Activated CD4-positive, alpha-beta T cell treated with anti-CD3 and anti-CD28 coated beads for 36 hours (primary cell): ENCODE data around the gene REP15. TPM values are rescaled to one million over a fixed set of nuclear protein-coding genes. Genes with fewer than 3 reads are reported as not detected.
"Not testable (repeated sequence)": the region's sequence is repeated elsewhere in the genome, so short reads cannot be mapped to it uniquely, and the experiment has no call there.

Experiments used
- ATAC-seq: fragments of 200-7000 bp; cut with Tn5 transposase; one replicate; pipeline ENCODE4 v1.10.0; 2021; ENCODE audit warnings: mild to moderate bottlenecking, moderate library complexity
- CTCF ChIA-PET: fragments of 350-600 bp; sonication (Branson Sonifier 250); formaldehyde crosslinking; loops from one replicate; lab custom pipeline; 2021; ENCODE audit warnings: antibody characterized with exemption; lab: Charles Lee
- POLR2A ChIA-PET: fragments of 350-600 bp; sonication (Branson Sonifier 250); formaldehyde crosslinking; loops from one replicate; lab custom pipeline; 2021; ENCODE audit warnings: antibody characterized with exemption, inconsistent platforms; lab: Charles Lee
- DNase-seq: peaks from one replicate; pipeline ENCODE4 v3.0.0-alpha.2; 2020
- H3K27ac Mint-ChIP-seq: one replicate; pipeline ENCODE4 v1.8.0; 2021; ENCODE audit warnings: mixed read lengths
- H3K27me3 Mint-ChIP-seq: one replicate; pipeline ENCODE4 v1.8.0; 2021; ENCODE audit warnings: mixed read lengths
- H3K36me3 Mint-ChIP-seq: one replicate; pipeline ENCODE4 v1.8.0; 2021; ENCODE audit warnings: low read depth, mixed read lengths
- H3K4me1 Mint-ChIP-seq: one replicate; pipeline ENCODE4 v1.8.0; 2021; ENCODE audit warnings: mixed read lengths
- H3K4me3 Mint-ChIP-seq: one replicate; pipeline ENCODE4 v1.8.0; 2021; ENCODE audit warnings: mild to moderate bottlenecking, moderate library complexity, mixed read lengths
- H3K9me3 Mint-ChIP-seq: one replicate; pipeline ENCODE4 v1.8.0; 2021; ENCODE audit warnings: low read depth, mixed read lengths
- intact Hi-C, 2 experiments: fragments of 100-400 bp; cut with DNase I in 1 of 2; cut with micrococcal nuclease in 1 of 2; formaldehyde crosslinking; loops; one replicate each; pipeline versions ENCODE4 v1.14.2 to v1.15.1; 2022 to 2024; cut with DNase I, micrococcal nuclease
- total RNA-seq, 2 experiments: library from RNA; stranded (reverse); gene quantifications; one replicate each; pipeline ENCODE4 v1.2.3, GENCODE V29; 2021

REP15 gene
- total RNA-seq = not detected

GRCh38 chr12:27696293-27696652 is at the start of gene REP15:
TSS of gene REP15 (plus strand) at chr12:27696447. CDS start at chr12:27696563, 116 bp downstream.
- ATAC-seq = no peak
- H3K4me3 Mint-ChIP-seq = no peak within 1 kb of the TSS
- H3K27ac Mint-ChIP-seq = no peak within 1 kb of the TSS
- no peaks in the 10 kb centered on the region for H3K36me3 Mint-ChIP-seq
- no peaks in the 10 kb centered on the region for H3K9me3 Mint-ChIP-seq
- ChIA-PET CTCF (no interaction called here), POLR2A (no interaction called here)
- H3K27me3 Mint-ChIP-seq = peaks cover 4% of the 10 kb centered on the region
- intact Hi-C loops = no loop called here
- DNase-seq = no peak
- H3K4me1 Mint-ChIP-seq = no peaks in the 10 kb centered on the region

- ChIA-PET CTCF (interaction anchor here (0.6 kb wide), 1 partner anchor 194 kb away, joined by 4 read pairs; no protein-coding TSS in a partner anchor), POLR2A (no interaction called here)
- Mint-ChIP-seq H3K36me3 (no peaks in the 10 kb centered on the region), H3K27ac (no peak overlapping the region), H3K27me3 (no peaks in the 10 kb centered on the region), H3K9me3 (no peaks in the 10 kb centered on the region), H3K4me3 (no peak overlapping the region), H3K4me1 (peaks cover 2% of the 10 kb centered on the region)
- ATAC-seq = no peak
- DNase-seq = no peak
- intact Hi-C loops = loop anchor here in 1 of 2 experiments (5.0 kb wide), 1 partner anchor 228 kb away; no protein-coding TSS in a partner anchor
These were observed 46.2 kb upstream of the REP15 start for GRCh38 chr12:27650011-27650410.

DNA sequence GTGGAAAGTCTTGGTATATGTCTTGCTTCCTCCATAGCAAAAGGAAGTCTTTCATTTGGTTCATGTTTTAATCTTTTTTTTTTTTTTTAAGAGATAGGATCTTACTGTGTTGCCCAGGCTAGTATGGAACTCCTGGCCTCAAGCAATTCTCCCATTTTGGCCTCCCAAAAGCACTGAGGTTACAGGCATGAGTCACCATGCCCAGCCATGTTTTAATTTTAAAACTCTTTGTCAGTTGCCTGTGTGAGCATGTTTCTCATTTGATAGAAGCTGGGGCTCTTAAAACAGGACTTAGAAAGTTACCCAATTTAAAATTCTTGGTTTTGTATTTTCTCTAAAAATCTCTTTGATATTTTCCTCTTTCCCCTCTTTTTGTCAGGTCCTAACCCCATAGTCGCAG is 45.0 kb upstream of the REP15 start:
- no peaks in the 10 kb centered on the region for H3K36me3 Mint-ChIP-seq
- no peak for DNase-seq
- no peak overlapping the region for H3K4me3 Mint-ChIP-seq
- no peaks in the 10 kb centered on the region for H3K9me3 Mint-ChIP-seq
- intact Hi-C loops = loop anchor here (1.0 to 5.0 kb wide), 3 partner anchors 216 to 318 kb away; no protein-coding TSS in a partner anchor
- POLR2A ChIA-PET = no interaction called here
- H3K4me1 Mint-ChIP-seq = peaks cover 2% of the 10 kb centered on the region
- CTCF ChIA-PET = no interaction called here
- no peak overlapping the region for H3K27ac Mint-ChIP-seq
- H3K27me3 Mint-ChIP-seq = no peaks in the 10 kb centered on the region
- ATAC-seq = no peak

GRCh38 chr12:27652174-27652763 is 44.0 kb upstream of the REP15 start:
- ATAC-seq (no peak), DNase-seq (peak; percentile 37)
- Mint-ChIP-seq H3K36me3 (no peaks in the 10 kb centered on the region), H3K4me1 (peaks cover 2% of the 10 kb centered on the region), H3K4me3 (no peak overlapping the region), H3K27me3 (no peaks in the 10 kb centered on the region), H3K9me3 (no peaks in the 10 kb centered on the region), H3K27ac (no peak overlapping the region)
- ChIA-PET POLR2A (no interaction called here), CTCF (interaction anchor here (0.5 to 1.9 kb wide), 20 partner anchors 10 to 267 kb away, joined by 3 to 26 read pairs (median 4); partner anchors contain the start of gene PPFIBP1)
- intact Hi-C loops = loop anchor here (1.0 to 5.0 kb wide), 3 partner anchors 51 to 230 kb away; no protein-coding TSS in a partner anchor

- H3K36me3 Mint-ChIP-seq = no peaks in the 10 kb centered on the region
These were observed 42.6 kb upstream of the REP15 start for GRCh38 chr12:27653661-27654060.

GRCh38 chr12:27655476-27655875 is 40.8 kb upstream of the REP15 start:
- POLR2A ChIA-PET, H3K9me3 Mint-ChIP-seq, H3K4me3 Mint-ChIP-seq, CTCF ChIA-PET, H3K27ac Mint-ChIP-seq, DNase-seq, intact Hi-C loops, ATAC-seq, H3K4me1 Mint-ChIP-seq, H3K27me3 Mint-ChIP-seq, H3K36me3 Mint-ChIP-seq: not testable (repeated sequence)

More at GRCh38 chr12:27653661-27654060, 42.6 kb upstream of the REP15 start:
- DNase-seq (no peak), ATAC-seq (no peak)
- Mint-ChIP-seq H3K9me3 (no peaks in the 10 kb centered on the region), H3K4me1 (peaks cover 2% of the 10 kb centered on the region), H3K27me3 (no peaks in the 10 kb centered on the region), H3K4me3 (no peak overlapping the region), H3K27ac (no peak overlapping the region)
- CTCF ChIA-PET = interaction anchor here (0.6 to 1.9 kb wide), 9 partner anchors 9 to 271 kb away, joined by 3 to 26 read pairs (median 4); partner anchors contain the start of gene PPFIBP1
- intact Hi-C loops = loop anchor here (2.0 to 5.0 kb wide), 2 partner anchors 49 to 231 kb away; no protein-coding TSS in a partner anchor
- POLR2A ChIA-PET = no interaction called here

DNA sequence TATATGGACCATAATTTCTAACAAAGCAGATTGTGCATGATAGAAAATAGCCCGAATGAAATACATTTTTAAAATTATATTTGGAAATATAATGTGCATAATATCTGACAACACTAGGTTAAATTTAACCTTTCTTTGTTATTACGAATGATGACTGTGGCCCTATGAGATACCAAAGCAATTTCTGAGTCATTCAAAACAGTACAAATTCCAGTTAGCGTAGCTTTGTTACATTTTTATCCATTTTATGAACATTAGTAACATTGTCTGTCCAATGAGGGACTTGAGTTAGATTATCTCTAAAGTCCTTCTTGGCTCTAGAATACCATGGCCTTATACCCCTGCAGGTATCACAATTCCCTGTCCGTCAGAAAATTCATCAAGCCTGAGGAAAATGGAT is 39.0 kb upstream of the REP15 start:
- Mint-ChIP-seq H3K4me3 (no peak overlapping the region), H3K36me3 (no peaks in the 10 kb centered on the region), H3K27me3 (no peaks in the 10 kb centered on the region), H3K27ac (no peak overlapping the region), H3K9me3 (no peaks in the 10 kb centered on the region), H3K4me1 (peaks cover 2% of the 10 kb centered on the region)
- ATAC-seq = no peak
- ChIA-PET CTCF (no interaction called here), POLR2A (no interaction called here)
- DNase-seq = no peak
- intact Hi-C loops = no loop called here

DNA sequence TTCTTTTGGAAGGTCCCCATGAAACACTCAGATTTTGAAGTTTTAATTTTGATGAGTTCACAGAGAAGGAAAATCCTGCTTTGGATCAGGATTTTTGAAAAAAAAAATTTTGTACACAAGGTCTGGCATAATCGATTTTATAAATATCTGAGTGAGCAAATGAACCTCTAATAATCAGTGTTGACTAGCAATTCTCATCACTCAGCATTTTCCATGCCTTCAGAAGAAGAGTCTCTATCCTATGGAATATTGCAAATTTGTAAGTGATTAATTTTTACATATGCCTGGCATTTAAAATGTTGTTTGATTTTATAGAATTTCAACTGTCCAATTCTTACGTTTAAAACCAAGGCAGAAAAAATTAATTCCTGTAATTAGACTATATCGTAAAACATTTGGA is 30.5 kb upstream of the REP15 start:
- ChIA-PET CTCF (interaction anchor here (0.8 kb wide), 1 partner anchor 125 kb away, joined by 3 read pairs; no protein-coding TSS in a partner anchor), POLR2A (no interaction called here)
- ATAC-seq = no peak

DNA sequence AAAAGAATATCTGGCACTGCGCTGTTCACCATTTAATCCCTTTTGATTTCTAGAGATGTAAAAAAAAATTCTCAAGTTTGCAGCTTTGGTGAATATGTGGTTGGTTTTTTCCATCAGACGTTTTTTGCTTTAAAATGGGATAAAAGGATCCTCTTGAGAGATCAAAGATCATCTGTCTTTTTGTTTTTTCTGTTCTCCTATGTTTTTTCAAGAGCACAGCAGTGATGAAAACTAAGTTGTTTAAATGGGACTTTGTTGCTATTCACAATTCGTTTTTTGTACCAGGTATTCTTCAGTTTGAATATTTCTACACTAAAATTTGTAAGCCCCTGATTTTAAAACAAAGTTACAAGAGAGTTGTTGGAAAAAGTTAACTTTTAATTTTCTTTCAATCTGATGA is 29.7 kb upstream of the REP15 start:
- Mint-ChIP-seq H3K4me1 (no peaks in the 10 kb centered on the region), H3K27me3 (no peaks in the 10 kb centered on the region), H3K9me3 (no peaks in the 10 kb centered on the region), H3K4me3 (no peak overlapping the region), H3K27ac (no peak overlapping the region), H3K36me3 (no peaks in the 10 kb centered on the region)
- ChIA-PET CTCF (interaction anchor here (0.8 to 2.1 kb wide), 2 partner anchors 14 to 126 kb away, joined by 3 to 8 read pairs; no protein-coding TSS in a partner anchor), POLR2A (no interaction called here)
- DNase-seq (no peak), ATAC-seq (no peak)
- intact Hi-C loops = no loop called here

More for the DNA sequence above, 30.5 kb upstream of the REP15 start:
- no peak overlapping the region for H3K27ac Mint-ChIP-seq
- H3K4me3 Mint-ChIP-seq = no peak overlapping the region
- no peaks in the 10 kb centered on the region for H3K4me1 Mint-ChIP-seq
- intact Hi-C loops = no loop called here
- DNase-seq = no peak
- H3K9me3 Mint-ChIP-seq = no peaks in the 10 kb centered on the region
- H3K27me3 Mint-ChIP-seq = no peaks in the 10 kb centered on the region
- no peaks in the 10 kb centered on the region for H3K36me3 Mint-ChIP-seq

- POLR2A ChIA-PET = no interaction called here
- Mint-ChIP-seq H3K27me3 (no peaks in the 10 kb centered on the region), H3K9me3 (no peaks in the 10 kb centered on the region), H3K36me3 (no peaks in the 10 kb centered on the region), H3K4me1 (no peaks in the 10 kb centered on the region), H3K4me3 (no peak overlapping the region), H3K27ac (no peak overlapping the region)
- CTCF ChIA-PET = interaction anchor here (0.6 to 2.1 kb wide), 2 partner anchors 15 to 68 kb away, joined by 3 to 8 read pairs; no protein-coding TSS in a partner anchor
- DNase-seq = peak; percentile 18
- peak; percentile 66 for ATAC-seq
- intact Hi-C loops = no loop called here
These were observed 28.7 kb upstream of the REP15 start for GRCh38 chr12:27667540-27667939.

DNA sequence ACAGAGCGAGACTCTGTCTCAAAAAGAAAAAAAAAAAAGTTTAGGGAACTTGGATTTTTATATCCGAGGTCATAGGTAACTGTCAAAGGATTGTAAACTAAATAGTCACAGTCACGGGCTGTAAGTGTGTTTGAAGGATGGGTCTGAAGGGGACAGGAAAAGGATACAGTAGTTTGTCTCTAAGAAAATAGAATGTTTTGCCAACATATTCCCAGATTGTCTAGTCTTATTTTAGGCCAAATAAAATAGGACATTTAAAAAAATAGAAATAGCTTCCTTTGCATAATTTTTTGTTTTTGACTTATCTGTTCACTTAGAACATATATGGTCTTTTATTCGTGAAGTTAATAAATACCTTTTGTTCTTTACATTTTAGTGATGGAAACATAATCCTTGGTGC is 24.2 kb upstream of the REP15 start:
- ChIA-PET CTCF (interaction anchor here (0.6 to 0.7 kb wide), 2 partner anchors 204 to 1027 kb away, joined by 3 read pairs; no protein-coding TSS in a partner anchor), POLR2A (no interaction called here)
- H3K4me1 Mint-ChIP-seq = no peaks in the 10 kb centered on the region

GRCh38 chr12:27672643-27673042 is 23.6 kb upstream of the REP15 start:
- intact Hi-C loops = no loop called here
- ATAC-seq (no peak), DNase-seq (no peak)
- Mint-ChIP-seq H3K27me3 (no peaks in the 10 kb centered on the region), H3K36me3 (peaks cover 2% of the 10 kb centered on the region), H3K27ac (no peak overlapping the region), H3K4me3 (no peak overlapping the region), H3K4me1 (no peaks in the 10 kb centered on the region), H3K9me3 (no peaks in the 10 kb centered on the region)
- ChIA-PET CTCF (interaction anchor here (0.7 kb wide), 1 partner anchor 205 kb away, joined by 3 read pairs; no protein-coding TSS in a partner anchor), POLR2A (no interaction called here)

More for the DNA sequence above, 24.2 kb upstream of the REP15 start:
- Mint-ChIP-seq H3K9me3 (no peaks in the 10 kb centered on the region), H3K27me3 (no peaks in the 10 kb centered on the region), H3K4me3 (no peak overlapping the region), H3K27ac (no peak overlapping the region), H3K36me3 (peaks cover 2% of the 10 kb centered on the region)
- ATAC-seq (no peak), DNase-seq (no peak)
- intact Hi-C loops = no loop called here
